Measurements from ENCODE around the gene USP12. TPM values are rescaled to one million over a fixed set of nuclear protein-coding genes. Genes with fewer than 3 reads are reported as not detected.
A peak's percentile ranks its signal among the peaks of the same experiment; 100 is the strongest.
"Not testable (repeated sequence)": the region's sequence is repeated elsewhere in the genome, so short reads cannot be mapped to it uniquely, and the experiment has no call there.

Gene USP12
- total RNA-seq (2022) (20.6 and 21.7 TPM in 2 replicates), Bru-seq, nascent RNA (percentile 83 among the genes with signal in this experiment), BruChase-seq, experiment 1, labeled RNA remaining after a 6-hour chase (percentile 84 among the genes with signal in this experiment), BruChase-seq, experiment 2, labeled RNA remaining after a 2-hour chase (percentile 82 among the genes with signal in this experiment)
- long read RNA-seq, full-length matches to known transcripts, result 23 of 29 reads
- long read RNA-seq, partial matches to known transcripts, result 1 of 29 reads
- long read RNA-seq, other reads (novel, unspliced or antisense), result 5 of 29 reads

- no peak for DNase-seq (ENCODE audit: unreplicated experiment)
- peaks cover 37% of the 10 kb centered on the region for H3K4me1 Mint-ChIP-seq (ENCODE audit: insufficient read depth, unreplicated experiment)
- intact Hi-C loops (cut with micrococcal nuclease), result loop anchor here (5.0 to 10.0 kb wide), 3 partner anchors 101 to 184 kb away; partner anchors contain the start of gene RASL11A
- no peaks in the 10 kb centered on the region for H3K27me3 Mint-ChIP-seq (ENCODE audit: insufficient read depth, unreplicated experiment)
- peak within 1 kb of the TSS; percentile 78 for H3K4me3 Mint-ChIP-seq (ENCODE audit: unreplicated experiment)
- H3K27ac Mint-ChIP-seq (ENCODE audit: low read depth, unreplicated experiment), result peak within 1 kb of the TSS; percentile 72
- POLR2A ChIA-PET, result interaction anchor here (0.6 to 4.7 kb wide), 13 partner anchors 10 to 255 kb away, joined by 3 to 55 read pairs (median 7); no protein-coding TSS in a partner anchor
- H3K36me3 Mint-ChIP-seq (ENCODE audit: insufficient read depth, unreplicated experiment), result no peaks in the 10 kb centered on the region
- CTCF ChIA-PET, result interaction anchor here (0.9 to 1.3 kb wide), 3 partner anchors 37 to 190 kb away, joined by 4 to 6 read pairs (median 4); no protein-coding TSS in a partner anchor
- H3K9me3 Mint-ChIP-seq (ENCODE audit: unreplicated experiment), result no peaks in the 10 kb centered on the region
- no TSS peak for BruUV-seq (replicated peaks)
- TF ChIP-seq CTCF (IDR thresholded peaks at IDR 0.05; ENCODE audit: unreplicated experiment), result no peak
Measured at GRCh38 chr13:27171244-27171826, at the start of gene USP12. Gene USP12, minus strand, starts transcription at chr13:27171811. Its CDS starts 172 bp downstream, at chr13:27171639.

GRCh38 chr13:27219611-27220010 lies 48.0 kb upstream of the USP12 start:
- CTCF ChIA-PET, result interaction anchor here (0.6 kb wide), 1 partner anchor 168 kb away, joined by 3 read pairs; no protein-coding TSS in a partner anchor
- no TSS peak for BruUV-seq (replicated peaks)
- peaks cover 7% of the 10 kb centered on the region for H3K9me3 Mint-ChIP-seq (ENCODE audit: unreplicated experiment)
- no peaks in the 10 kb centered on the region for H3K4me1 Mint-ChIP-seq (ENCODE audit: insufficient read depth, unreplicated experiment)
- POLR2A ChIA-PET, result interaction anchor here (0.9 kb wide), 1 partner anchor 31 kb away, joined by 4 read pairs; the partner anchor contains the start of gene RPL21
- no peak overlapping the region for H3K4me3 Mint-ChIP-seq (ENCODE audit: unreplicated experiment)
- no peak for DNase-seq (ENCODE audit: unreplicated experiment)
- H3K27me3 Mint-ChIP-seq (ENCODE audit: insufficient read depth, unreplicated experiment), result no peaks in the 10 kb centered on the region
- intact Hi-C loops (cut with micrococcal nuclease), result no loop called here
- no peak for TF ChIP-seq CTCF (IDR thresholded peaks at IDR 0.05; ENCODE audit: unreplicated experiment)
- H3K36me3 Mint-ChIP-seq (ENCODE audit: insufficient read depth, unreplicated experiment), result peaks cover 6% of the 10 kb centered on the region
- H3K27ac Mint-ChIP-seq (ENCODE audit: low read depth, unreplicated experiment), result no peak overlapping the region

- H3K27me3 Mint-ChIP-seq (ENCODE audit: insufficient read depth, unreplicated experiment); H3K9me3 Mint-ChIP-seq (ENCODE audit: unreplicated experiment); DNase-seq (ENCODE audit: unreplicated experiment); H3K36me3 Mint-ChIP-seq (ENCODE audit: insufficient read depth, unreplicated experiment); H3K27ac Mint-ChIP-seq (ENCODE audit: low read depth, unreplicated experiment); H3K4me3 Mint-ChIP-seq (ENCODE audit: unreplicated experiment); CTCF ChIA-PET; H3K4me1 Mint-ChIP-seq (ENCODE audit: insufficient read depth, unreplicated experiment); intact Hi-C loops (cut with micrococcal nuclease); BruUV-seq (replicated peaks): not testable (repeated sequence)
- POLR2A ChIA-PET, result interaction anchor here (0.9 kb wide), 1 partner anchor 32 kb away, joined by 4 read pairs; the partner anchor contains the start of gene RPL21
Measured at GRCh38 chr13:27218861-27219260, 47.2 kb upstream of the USP12 start.

- POLR2A ChIA-PET; intact Hi-C loops (cut with micrococcal nuclease); BruUV-seq (replicated peaks); H3K4me1 Mint-ChIP-seq (ENCODE audit: insufficient read depth, unreplicated experiment); DNase-seq (ENCODE audit: unreplicated experiment); H3K9me3 Mint-ChIP-seq (ENCODE audit: unreplicated experiment); H3K4me3 Mint-ChIP-seq (ENCODE audit: unreplicated experiment); CTCF ChIA-PET; H3K27me3 Mint-ChIP-seq (ENCODE audit: insufficient read depth, unreplicated experiment); H3K27ac Mint-ChIP-seq (ENCODE audit: low read depth, unreplicated experiment); H3K36me3 Mint-ChIP-seq (ENCODE audit: insufficient read depth, unreplicated experiment): not testable (repeated sequence)
Measured at GRCh38 chr13:27217791-27218190, 46.2 kb upstream of the USP12 start.

- H3K36me3 Mint-ChIP-seq (ENCODE audit: insufficient read depth, unreplicated experiment); intact Hi-C loops (cut with micrococcal nuclease); H3K27me3 Mint-ChIP-seq (ENCODE audit: insufficient read depth, unreplicated experiment); H3K4me1 Mint-ChIP-seq (ENCODE audit: insufficient read depth, unreplicated experiment); DNase-seq (ENCODE audit: unreplicated experiment); H3K4me3 Mint-ChIP-seq (ENCODE audit: unreplicated experiment); H3K27ac Mint-ChIP-seq (ENCODE audit: low read depth, unreplicated experiment); BruUV-seq (replicated peaks); H3K9me3 Mint-ChIP-seq (ENCODE audit: unreplicated experiment); CTCF ChIA-PET: not testable (repeated sequence)
- POLR2A ChIA-PET, result interaction anchor here (0.7 kb wide), 1 partner anchor 13 kb away, joined by 3 read pairs; no protein-coding TSS in a partner anchor
Measured at GRCh38 chr13:27213386-27213785, 41.8 kb upstream of the USP12 start.
